GM12892 (cell line): Measurements from ENCODE around the gene COL6A3.

Experiments
- DNase-seq: peaks from one replicate; pipeline ENCODE4 v3.0.0; 2011; ENCODE audit not compliant: insufficient read length
- FAIRE-seq: peaks from 2 replicates; lab custom pipeline; 2011; peaks lifted over from hg19 to GRCh38; lab: Jason Lieb, UNC
- POLR2A ChIP-seq: IDR thresholded peaks from 2 replicates; pipeline ENCODE4 v1.6.1; 2011; ENCODE audit warnings: low read depth, low read length, control low read depth
- POLR2AphosphoS5 ChIP-seq: IDR thresholded peaks from 2 replicates; pipeline ENCODE4 v1.6.1; 2011; ENCODE audit warnings: low read depth, low read length, control low read depth
- TAF1 ChIP-seq: IDR thresholded peaks from 2 replicates; pipeline ENCODE4 v1.6.1; 2011; ENCODE audit warnings: low read depth, mild to moderate bottlenecking, control low read depth, low read length, borderline replicate concordance

The COL6A3 gene

GRCh38 chr2:237390235-237390634 is 23.7 kb downstream of the COL6A3 start:
- FAIRE-seq (no peak), DNase-seq (no peak)
- TF ChIP-seq TAF1 (no peak), POLR2AphosphoS5 (no peak), POLR2A (no peak)

GRCh38 chr2:237389831-237390230 is 24.1 kb downstream of the COL6A3 start:
- DNase-seq = no peak
- FAIRE-seq = no peak
- no peak for TF ChIP-seq POLR2AphosphoS5
- TF ChIP-seq POLR2A = no peak
- no peak for TF ChIP-seq TAF1

GRCh38 chr2:237388036-237388435 is 25.9 kb downstream of the COL6A3 start:
- FAIRE-seq (no peak), DNase-seq (no peak)
- TF ChIP-seq POLR2A = no peak
- TF ChIP-seq POLR2AphosphoS5 = no peak
- TF ChIP-seq TAF1 = no peak

GRCh38 chr2:237384672-237385020 is 29.3 kb downstream of the COL6A3 start:
- no peak for DNase-seq
- no peak for FAIRE-seq
- TF ChIP-seq TAF1 = no peak
- TF ChIP-seq POLR2A = no peak
- TF ChIP-seq POLR2AphosphoS5 = no peak

- TF ChIP-seq TAF1 (no peak), POLR2A (no peak), POLR2AphosphoS5 (no peak)
- FAIRE-seq = no peak
- no peak for DNase-seq
These were observed 29.8 kb downstream of the COL6A3 start for GRCh38 chr2:237383991-237384671.

GRCh38 chr2:237380768-237381167 is 33.2 kb downstream of the COL6A3 start:
- DNase-seq = no peak
- TF ChIP-seq TAF1 = no peak
- TF ChIP-seq POLR2AphosphoS5 = no peak
- no peak for TF ChIP-seq POLR2A
- no peak for FAIRE-seq

- FAIRE-seq (no peak), DNase-seq (no peak)
- TF ChIP-seq POLR2A = no peak
- TF ChIP-seq POLR2AphosphoS5 = no peak
- no peak for TF ChIP-seq TAF1
These were observed 34.3 kb downstream of the COL6A3 start for GRCh38 chr2:237379636-237380035.

GRCh38 chr2:237378650-237379049 is 35.3 kb downstream of the COL6A3 start:
- no peak for FAIRE-seq
- TF ChIP-seq TAF1 = no peak
- TF ChIP-seq POLR2AphosphoS5 = no peak
- TF ChIP-seq POLR2A = no peak
- DNase-seq = no peak

- FAIRE-seq (no peak), DNase-seq (no peak)
- TF ChIP-seq POLR2A (no peak), TAF1 (no peak), POLR2AphosphoS5 (no peak)
These were observed 39.5 kb downstream of the COL6A3 start for GRCh38 chr2:237374284-237375060.

GRCh38 chr2:237371856-237372255 is 42.1 kb downstream of the COL6A3 start:
- DNase-seq (no peak), FAIRE-seq (no peak)
- TF ChIP-seq POLR2AphosphoS5 (no peak), TAF1 (no peak)

GRCh38 chr2:237365671-237366070 is 48.3 kb downstream of the COL6A3 start:
- no peak for DNase-seq
- no peak for TF ChIP-seq POLR2A
- TF ChIP-seq POLR2AphosphoS5 = no peak
- TF ChIP-seq TAF1 = no peak
- no peak for FAIRE-seq

- DNase-seq (no peak), FAIRE-seq (no peak)
- no peak for TF ChIP-seq POLR2AphosphoS5
- no peak for TF ChIP-seq POLR2A
- no peak for TF ChIP-seq TAF1
These were observed 49.3 kb downstream of the COL6A3 start for GRCh38 chr2:237364655-237365054.
